Measurements from ENCODE around the gene VAV2. TPM values are rescaled to one million over a fixed set of nuclear protein-coding genes. Genes with fewer than 3 reads are reported as not detected.
A peak's percentile ranks its signal among the peaks of the same experiment; 100 is the strongest.

The VAV2 gene
- total and polyA plus RNA-seq, 7 donors, result 3.8 to 23.3 (median 7.2) TPM

DNA sequence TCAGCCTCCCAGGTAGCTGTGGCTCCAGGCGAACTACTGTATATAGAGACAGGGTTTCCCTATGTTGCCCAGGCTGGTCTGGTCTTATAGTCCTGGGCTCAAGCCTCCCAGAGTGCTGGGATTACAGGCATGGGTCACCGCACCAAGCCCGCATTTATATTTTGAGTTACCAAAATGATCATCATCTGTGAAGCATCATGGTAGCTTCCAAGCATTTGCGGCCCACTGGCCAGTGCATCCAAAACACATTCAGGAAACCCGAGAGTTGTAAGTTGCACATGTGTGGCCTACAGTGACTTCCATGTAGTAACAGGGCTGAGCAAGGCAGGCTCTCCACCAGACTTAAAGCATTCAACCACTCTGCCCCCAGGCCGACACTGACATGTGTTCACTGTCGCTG, 35.4 kb upstream of the VAV2 start:
- 95 to 98% methylated on average over 7 of the region's 7 CpGs for WGBS, 2 donors
- Histone ChIP-seq H3K27ac (no peak overlapping the region), H3K27me3 (no peaks in the 10 kb centered on the region), H3K4me3 (no peak overlapping the region), H3K9me3 (no peaks in the 10 kb centered on the region), H3K4me1 (peaks cover 0 to 20% (median 11%) of the 10 kb centered on the region in 4 donors), H3K36me3 (peaks cover under 1 to 54% (median 6%) of the 10 kb centered on the region in 4 donors)
- TF ChIP-seq POLR2AphosphoS5 (IDR thresholded peaks at IDR 0.05) (no peak), POLR2A (IDR thresholded peaks at IDR 0.05) (no peak), EP300 (IDR thresholded peaks at IDR 0.05) (no peak)
- TF ChIP-seq, protein P1, sequence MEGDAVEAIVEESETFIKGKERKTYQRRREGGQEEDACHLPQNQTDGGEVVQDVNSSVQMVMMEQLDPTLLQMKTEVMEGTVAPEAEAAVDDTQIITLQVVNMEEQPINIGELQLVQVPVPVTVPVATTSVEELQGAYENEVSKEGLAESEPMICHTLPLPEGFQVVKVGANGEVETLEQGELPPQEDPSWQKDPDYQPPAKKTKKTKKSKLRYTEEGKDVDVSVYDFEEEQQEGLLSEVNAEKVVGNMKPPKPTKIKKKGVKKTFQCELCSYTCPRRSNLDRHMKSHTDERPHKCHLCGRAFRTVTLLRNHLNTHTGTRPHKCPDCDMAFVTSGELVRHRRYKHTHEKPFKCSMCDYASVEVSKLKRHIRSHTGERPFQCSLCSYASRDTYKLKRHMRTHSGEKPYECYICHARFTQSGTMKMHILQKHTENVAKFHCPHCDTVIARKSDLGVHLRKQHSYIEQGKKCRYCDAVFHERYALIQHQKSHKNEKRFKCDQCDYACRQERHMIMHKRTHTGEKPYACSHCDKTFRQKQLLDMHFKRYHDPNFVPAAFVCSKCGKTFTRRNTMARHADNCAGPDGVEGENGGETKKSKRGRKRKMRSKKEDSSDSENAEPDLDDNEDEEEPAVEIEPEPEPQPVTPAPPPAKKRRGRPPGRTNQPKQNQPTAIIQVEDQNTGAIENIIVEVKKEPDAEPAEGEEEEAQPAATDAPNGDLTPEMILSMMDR (IDR thresholded peaks at IDR 0.05), result no peak
- intact Hi-C loops (cut with DNase I), result loop anchor here (10.0 kb wide), 1 partner anchor 617 kb away; the partner anchor contains the start of gene COL5A1
- DNase-seq, result no peak

DNA sequence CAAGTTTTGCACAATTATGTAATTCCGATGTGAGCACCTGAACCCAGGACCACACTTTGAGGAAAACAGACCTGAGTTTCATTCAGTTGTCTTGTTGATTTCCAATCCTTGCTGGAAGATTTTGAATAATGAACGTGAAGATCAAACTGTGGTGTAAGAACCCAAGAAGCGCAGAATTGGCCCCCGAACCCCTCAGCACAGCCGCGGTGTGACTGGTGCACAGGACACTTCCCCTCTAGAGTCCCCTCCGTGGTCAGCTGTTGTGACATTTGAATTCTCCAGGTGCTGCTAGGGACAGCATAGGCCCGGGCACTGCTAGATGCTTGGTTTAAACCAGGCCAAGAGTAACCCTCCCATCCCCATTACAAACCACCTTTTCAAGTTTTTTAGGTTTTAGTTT, 34.9 kb upstream of the VAV2 start:
- whole genome bisulfite sequencing, 2 donors, result 92% methylated on average over 8 of the region's 8 CpGs
- intact Hi-C loops (cut with DNase I), result loop anchor here (10.0 kb wide), 1 partner anchor 618 kb away; the partner anchor contains the start of gene COL5A1
- peaks cover 0 to 50% (median 6%) of the 10 kb centered on the region in 4 donors for H3K36me3 ChIP-seq

DNA sequence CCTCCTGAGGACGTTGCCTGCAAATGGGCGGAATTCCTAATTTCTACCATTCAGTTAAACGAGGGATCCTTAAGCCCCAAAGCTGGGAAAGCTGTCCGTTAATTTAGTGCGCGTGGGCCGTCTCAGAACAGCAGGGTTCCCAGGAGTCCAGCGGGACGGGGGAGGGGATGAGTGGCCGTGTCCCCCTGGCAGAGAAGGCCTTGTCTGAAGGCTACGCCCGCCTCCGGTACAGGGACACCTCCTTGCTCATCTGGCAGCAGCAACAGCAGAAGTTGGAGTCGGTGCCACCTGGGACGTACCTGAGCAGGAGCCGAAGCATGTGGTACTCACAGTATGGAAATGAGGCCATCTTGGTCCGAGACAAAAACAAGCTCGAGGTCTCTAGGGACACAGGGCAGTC, 34.5 kb upstream of the VAV2 start:
- Histone ChIP-seq H3K9me3 (no peaks in the 10 kb centered on the region), H3K27ac (no peak overlapping the region), H3K36me3 (peaks cover 0 to 46% (median 2%) of the 10 kb centered on the region in 4 donors), H3K4me3 (peak overlapping the region in 1 of 4 donors; percentile 95), H3K4me1 (peaks cover 0 to 20% (median 11%) of the 10 kb centered on the region in 4 donors), H3K27me3 (no peaks in the 10 kb centered on the region)
- 87 to 93% methylated on average over 18 of the region's 18 CpGs for WGBS, 2 donors
- intact Hi-C loops (cut with DNase I), result loop anchor here (10.0 kb wide), 1 partner anchor 618 kb away; the partner anchor contains the start of gene COL5A1
- TF ChIP-seq EP300 (IDR thresholded peaks at IDR 0.05) (no peak), POLR2A (IDR thresholded peaks at IDR 0.05) (no peak), POLR2AphosphoS5 (IDR thresholded peaks at IDR 0.05) (no peak)
- TF ChIP-seq, protein P1 (IDR thresholded peaks at IDR 0.05), result no peak
- peak; percentile 73 for DNase-seq

More for the DNA sequence above, 34.9 kb upstream of the VAV2 start:
- no peak for TF ChIP-seq POLR2A (IDR thresholded peaks at IDR 0.05)
- TF ChIP-seq POLR2AphosphoS5 (IDR thresholded peaks at IDR 0.05), result no peak
- TF ChIP-seq, protein P1 (IDR thresholded peaks at IDR 0.05), result no peak
- no peak for TF ChIP-seq EP300 (IDR thresholded peaks at IDR 0.05)
- no peak overlapping the region for H3K27ac ChIP-seq
- H3K4me1 ChIP-seq, result peaks cover 0 to 20% (median 11%) of the 10 kb centered on the region in 4 donors
- H3K27me3 ChIP-seq, result no peaks in the 10 kb centered on the region
- H3K4me3 ChIP-seq, result no peak overlapping the region
- no peak for DNase-seq
- H3K9me3 ChIP-seq, result no peaks in the 10 kb centered on the region

DNA sequence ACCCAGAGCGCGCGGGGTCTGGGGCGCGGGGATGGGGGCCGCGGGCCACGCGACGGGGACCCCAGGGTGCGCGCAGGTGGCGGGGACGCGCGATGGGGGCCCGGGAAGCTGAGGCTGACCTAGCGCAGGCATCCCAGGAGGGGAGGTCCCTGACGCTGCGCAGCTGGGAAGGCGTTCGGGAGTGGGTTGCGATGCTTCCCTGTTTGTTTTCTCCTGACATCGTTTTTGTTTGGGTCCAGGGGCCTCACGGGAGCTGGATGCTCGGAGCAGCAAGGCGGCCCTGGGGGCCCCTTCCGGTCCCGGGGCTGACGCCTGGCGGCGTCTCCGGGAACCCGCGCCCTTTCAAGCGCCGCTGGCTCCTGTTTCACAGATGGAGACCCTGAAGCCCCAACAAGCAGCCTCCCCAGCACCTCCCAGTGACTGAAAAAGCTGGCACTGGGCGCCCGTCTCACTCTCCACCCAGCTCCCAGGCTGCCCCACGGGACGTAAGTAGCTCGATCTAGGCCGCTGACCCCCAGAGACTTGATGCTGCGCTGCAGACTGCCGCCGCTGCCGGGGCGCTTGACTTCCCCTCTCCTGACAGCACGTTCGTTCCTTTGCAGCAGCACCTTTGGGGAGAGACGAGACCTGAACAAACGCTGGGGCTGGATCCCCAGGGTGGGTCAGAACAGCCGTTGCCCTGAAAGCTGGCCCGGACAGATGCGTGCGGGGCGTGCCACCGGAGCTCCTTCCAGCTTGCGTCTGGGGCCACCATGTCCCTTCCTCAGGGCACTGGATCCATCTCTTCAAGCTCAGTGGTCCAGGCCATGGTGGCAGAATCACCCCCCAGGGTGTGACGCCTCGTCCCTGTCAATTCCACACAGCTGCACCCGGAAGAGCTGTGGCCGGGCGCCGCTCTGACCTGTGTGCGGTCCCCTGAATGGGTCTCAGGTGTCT, 33.8 kb upstream of the VAV2 start:
- TF ChIP-seq, protein P1 (IDR thresholded peaks at IDR 0.05), result peak in 1 of 4 experiments; percentile 15
- no peak for TF ChIP-seq POLR2A (IDR thresholded peaks at IDR 0.05)
- DNase-seq, result peak; percentile 78
- Histone ChIP-seq H3K27me3 (no peaks in the 10 kb centered on the region), H3K27ac (peak overlapping the region; percentile 76 to 82 (median 82)), H3K36me3 (peaks cover 0 to 39% (median 0%) of the 10 kb centered on the region in 4 donors), H3K4me1 (peaks cover 0 to 20% (median 11%) of the 10 kb centered on the region in 4 donors), H3K4me3 (peak overlapping the region; percentile 66 to 95 (median 84)), H3K9me3 (no peaks in the 10 kb centered on the region)
- 10 to 17% methylated on average over 66 of the region's 66 CpGs for WGBS, 2 donors
- intact Hi-C loops (cut with DNase I), result loop anchor here (2.0 to 10.0 kb wide), 2 partner anchors 41 to 619 kb away; partner anchors contain the start of gene COL5A1

Measured in sigmoid colon (tissue), 7 donors.